Activated effector memory CD4-positive, alpha-beta T cell treated with Interleukin-2 at 50 U/mL for 16 hours (primary cell): ENCODE data around the gene SCAPER.

Source experiments
- DNase-seq: peaks from one replicate; pipeline ENCODE4 v3.0.0-alpha.2; 2020

The SCAPER gene

DNA sequence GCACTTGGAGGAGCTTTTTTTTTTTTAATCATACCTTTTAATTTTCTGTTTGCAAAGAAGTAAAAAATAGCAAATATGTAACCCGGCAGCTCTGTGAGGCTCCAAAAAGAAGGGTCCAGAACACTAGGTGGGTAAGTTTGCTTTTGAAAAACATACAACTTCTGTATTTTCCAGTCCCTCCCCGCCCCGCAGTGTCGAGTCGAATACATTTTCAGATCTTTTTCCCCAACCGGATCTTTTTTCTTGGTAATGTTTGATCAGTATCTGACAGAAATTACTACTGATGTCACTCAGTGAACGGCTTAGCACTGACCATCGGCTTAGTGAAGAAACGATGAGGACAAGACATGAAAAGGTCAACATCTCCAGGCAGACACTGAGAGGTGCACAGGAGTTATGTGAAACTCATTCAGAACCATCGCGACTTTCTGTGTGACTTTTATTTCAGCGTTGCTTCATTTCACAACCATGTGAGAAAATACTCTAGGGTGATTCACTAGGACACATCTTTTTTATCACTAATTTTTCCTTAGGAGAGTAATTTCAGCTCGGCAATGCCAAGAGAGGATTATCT, 557.6 kb downstream of the SCAPER start:
- no peak for DNase-seq

DNA sequence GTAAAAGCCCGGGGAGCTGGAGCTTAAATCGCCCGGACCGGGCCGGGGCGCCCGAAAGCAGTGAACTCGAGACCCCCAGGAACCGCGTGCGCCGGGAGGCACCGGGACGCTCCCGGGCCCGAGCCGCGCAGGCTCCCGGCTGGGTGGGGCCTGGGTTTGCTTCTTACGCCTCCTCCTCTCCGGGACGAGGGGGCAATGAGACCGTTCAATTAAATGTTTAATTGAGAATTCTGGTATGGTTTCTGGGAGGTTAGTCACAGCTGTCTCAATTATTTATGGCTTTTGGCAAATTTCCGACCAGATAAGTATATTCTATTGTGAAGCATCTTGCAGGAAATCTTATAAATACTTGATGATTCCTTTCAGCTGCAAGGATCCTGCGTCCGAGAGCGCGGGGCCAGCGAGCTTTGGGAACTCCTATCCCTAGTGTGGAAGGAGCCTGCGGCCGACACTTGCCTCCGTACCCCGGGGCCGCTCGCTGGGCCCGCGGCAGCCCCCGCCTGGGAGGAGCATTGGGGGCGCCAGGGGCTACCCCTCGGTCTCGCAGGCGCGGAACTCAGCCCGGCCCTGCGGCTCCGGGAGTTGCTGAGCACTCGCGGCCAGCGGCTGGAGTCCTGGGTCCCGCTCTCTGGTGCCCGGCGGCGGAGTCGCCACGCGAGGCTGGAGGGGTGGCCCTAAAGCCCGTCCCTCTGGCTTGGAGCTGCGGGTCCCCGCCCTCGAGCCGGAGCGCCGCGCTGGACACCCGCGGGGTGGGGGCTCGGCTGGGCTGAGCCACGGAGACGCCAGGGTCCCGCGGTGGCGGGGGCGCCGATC, 558.3 kb downstream of the SCAPER start:
- no peak for DNase-seq

DNA sequence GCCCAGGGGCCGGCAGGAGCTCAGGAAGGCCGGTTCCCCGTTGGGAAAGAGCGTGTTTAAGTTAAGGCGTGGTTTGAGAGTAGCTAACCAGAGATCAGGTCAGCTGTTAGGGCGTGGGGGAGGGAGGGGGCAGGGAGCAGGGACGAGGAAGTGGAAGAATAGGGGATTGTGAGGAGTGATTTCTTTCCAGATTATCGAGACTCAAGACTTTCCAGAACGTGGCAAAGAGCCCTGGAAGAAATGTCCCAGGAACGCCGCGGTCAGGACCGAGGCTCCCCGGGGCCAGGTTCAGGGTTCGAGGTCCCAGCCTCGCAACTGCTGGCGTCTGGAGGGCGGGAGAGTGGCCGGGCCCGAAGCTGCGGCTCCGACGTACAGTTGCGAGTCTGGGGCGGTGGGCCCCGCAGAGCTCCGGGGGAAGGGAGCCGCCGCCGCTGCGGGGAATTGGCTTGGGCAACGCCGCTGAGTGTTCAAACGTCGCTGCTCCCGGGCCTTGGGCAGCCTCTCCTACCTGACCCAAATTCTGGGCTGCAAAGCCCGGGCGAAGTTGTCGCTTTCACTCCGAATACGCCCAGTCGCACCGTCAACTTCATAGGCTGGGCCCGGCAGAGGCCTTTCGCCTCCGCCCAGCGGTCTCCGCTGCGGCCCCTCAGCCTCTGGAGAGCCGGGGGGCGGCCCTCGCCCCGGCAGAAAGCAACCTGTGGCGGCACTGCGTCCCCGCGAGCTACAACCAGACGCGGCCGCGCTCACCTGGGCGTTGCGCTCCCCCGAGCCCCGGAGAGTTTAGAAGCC, 559.1 kb downstream of the SCAPER start:
- no peak for DNase-seq

DNA sequence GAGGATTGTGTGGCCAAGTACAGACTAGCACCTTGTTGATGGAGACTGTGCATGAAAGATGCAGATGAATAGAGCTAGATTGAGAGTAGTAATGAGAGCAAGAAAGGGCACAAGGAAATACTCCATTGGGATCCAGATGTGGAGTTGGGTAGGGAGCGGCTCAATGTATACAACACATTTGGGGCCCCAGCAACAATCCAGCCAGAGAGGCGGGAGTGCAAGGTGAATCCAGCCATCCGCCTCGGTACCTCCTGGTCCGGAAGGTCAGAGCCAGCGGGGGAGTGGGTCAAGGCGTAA, 559.6 kb downstream of the SCAPER start:
- no peak for DNase-seq

DNA sequence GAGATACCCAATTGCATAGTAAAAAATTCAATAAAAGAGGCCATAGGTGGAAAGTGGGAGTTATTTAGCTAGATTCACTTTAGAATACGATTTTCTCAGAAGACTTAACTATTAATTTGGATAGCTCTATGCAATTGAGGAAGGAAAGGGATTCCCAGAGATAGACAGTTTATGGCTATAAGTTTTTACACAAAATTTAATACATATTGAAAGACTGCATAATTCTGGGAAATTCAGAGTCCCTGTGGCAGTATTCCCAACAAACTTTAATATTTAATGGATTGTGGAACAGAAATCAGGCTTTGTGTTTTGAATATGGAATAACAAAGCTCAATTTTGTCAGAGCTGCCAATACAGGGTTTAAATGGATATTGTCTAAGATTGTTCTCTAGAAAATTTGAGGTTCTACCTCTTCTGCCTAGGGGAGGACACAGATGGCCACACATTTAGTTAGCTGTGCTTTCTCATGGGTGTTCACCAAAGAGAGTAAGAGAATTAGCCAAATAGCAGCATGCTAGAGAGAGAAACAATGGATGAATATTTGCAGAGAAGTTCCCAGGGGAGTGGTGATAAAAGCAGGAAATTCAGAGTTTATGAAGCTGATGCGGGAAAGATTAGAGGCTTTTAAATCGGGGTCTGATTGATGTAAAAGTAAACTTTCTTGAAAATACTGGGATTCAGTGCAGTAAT, 560.1 kb downstream of the SCAPER start:
- DNase-seq: no peak

DNA sequence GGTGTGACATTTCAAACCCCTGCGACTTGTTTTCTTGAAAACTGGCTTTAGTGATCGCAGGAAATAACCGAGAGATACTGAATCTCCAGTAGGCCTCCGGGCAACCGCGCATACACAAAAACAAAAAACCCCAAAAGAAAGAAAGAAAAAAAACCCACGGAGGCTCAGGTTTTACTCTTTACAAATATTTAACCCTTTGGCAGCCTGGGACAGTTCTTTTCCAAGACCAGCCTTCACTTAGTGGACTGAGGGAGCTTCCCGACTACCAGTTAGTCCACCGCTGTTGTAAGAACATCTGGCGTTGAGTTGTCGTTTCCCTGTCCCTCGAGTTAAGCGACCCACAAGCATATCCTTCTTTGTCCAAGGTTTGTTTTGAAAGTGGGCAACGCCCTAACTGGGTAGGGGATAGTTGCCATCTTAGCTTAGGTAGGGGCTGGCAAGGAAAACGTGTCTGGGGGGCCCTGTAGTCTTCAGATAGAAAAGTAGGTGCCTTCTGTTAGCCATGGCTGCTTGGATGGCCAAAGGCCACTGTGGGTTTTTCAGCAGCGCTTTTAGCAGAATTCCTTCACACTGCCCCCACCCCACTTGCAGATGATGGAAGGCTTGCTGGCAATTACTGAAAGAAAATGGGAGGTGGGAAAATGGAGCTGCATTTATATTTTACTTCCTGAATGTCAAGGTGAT, 561.7 kb downstream of the SCAPER start:
- no peak for DNase-seq

DNA sequence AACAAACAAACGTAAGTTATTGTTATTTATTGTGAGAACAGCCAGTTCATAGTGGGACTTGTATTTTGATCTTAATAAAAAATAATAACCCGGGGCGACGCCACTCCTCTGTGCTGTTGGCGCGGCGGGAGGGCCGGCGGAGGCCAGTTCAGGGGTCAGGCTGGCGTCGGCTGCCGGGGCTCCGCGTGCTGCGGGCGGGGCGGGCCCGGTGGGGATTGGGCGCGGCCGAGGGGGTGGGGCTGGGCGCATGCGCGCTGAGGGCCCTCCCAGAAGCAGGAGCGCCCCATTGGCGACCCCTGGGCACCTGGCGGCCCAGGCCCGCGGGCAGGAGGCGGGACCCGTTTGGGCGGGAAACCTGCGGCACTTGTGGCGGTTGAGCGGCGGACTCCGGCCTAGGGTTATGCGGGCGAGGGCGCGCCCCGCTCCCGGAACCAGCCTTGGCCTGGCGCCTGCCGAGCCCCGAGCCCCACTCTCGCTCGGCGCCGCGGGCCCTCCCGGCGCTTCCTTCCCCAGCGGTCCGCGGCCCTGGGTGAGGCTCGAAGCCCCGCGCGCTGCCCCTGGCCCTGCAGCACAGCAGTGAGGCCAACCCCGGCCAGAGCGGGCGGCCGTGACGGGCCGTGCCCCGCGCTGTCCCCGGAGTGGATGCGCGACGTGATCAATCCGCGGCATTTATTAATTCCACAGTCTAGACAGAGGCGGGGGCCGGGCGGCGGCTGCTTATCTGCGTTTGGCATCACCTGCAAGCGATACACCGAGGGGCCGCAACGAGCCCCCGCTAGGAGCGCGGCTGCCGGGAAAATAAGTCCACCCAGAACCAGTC, 562.5 kb downstream of the SCAPER start:
- DNase-seq: no peak

DNA sequence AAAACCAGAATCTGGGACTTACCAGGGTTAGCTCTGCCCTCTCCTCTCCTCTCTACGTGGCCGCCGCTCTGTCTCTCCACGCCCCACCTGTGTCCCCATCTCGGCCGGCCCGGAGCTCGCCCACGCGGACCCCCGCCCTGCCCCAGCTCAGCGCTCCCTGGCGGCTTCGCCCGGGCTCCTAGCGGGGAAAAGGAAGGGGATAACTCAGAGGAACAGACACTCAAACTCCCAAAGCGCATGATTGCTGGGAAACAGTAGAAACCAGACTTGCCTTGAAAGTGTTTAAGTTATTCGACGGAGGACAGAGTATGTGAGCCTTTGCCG, 563.1 kb downstream of the SCAPER start:
- DNase-seq: no peak

DNA sequence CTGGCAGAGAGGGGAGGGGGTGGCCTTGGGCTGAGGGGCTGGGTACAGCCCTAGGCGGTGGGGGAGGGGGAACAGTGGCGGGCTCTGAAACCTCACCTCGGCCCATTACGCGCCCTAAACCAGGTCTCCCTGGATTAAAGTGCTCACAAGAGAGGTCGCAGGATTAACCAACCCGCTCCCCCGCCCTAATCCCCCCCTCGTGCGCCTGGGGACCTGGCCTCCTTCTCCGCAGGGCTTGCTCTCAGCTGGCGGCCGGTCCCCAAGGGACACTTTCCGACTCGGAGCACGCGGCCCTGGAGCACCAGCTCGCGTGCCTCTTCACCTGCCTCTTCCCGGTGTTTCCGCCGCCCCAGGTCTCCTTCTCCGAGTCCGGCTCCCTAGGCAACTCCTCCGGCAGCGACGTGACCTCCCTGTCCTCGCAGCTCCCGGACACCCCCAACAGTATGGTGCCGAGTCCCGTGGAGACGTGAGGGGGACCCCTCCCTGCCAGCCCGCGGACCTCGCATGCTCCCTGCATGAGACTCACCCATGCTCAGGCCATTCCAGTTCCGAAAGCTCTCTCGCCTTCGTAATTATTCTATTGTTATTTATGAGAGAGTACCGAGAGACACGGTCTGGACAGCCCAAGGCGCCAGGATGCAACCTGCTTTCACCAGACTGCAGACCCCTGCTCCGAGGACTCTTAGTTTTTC, 563.6 kb downstream of the SCAPER start:
- no peak for DNase-seq

DNA sequence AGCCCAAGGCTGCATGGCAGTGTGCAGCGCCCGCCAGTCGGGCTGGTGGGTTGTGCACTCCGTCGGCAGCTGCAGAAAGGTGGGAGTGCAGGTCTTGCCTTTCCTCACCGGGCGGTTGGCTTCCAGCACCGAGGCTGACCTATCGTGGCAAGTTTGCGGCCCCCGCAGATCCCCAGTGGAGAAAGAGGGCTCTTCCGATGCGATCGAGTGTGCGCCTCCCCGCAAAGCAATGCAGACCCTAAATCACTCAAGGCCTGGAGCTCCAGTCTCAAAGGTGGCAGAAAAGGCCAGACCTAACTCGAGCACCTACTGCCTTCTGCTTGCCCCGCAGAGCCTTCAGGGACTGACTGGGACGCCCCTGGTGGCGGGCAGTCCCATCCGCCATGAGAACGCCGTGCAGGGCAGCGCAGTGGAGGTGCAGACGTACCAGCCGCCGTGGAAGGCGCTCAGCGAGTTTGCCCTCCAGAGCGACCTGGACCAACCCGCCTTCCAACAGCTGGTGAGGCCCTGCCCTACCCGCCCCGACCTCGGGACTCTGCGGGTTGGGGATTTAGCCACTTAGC, 564.3 kb downstream of the SCAPER start:
- DNase-seq: no peak

DNA sequence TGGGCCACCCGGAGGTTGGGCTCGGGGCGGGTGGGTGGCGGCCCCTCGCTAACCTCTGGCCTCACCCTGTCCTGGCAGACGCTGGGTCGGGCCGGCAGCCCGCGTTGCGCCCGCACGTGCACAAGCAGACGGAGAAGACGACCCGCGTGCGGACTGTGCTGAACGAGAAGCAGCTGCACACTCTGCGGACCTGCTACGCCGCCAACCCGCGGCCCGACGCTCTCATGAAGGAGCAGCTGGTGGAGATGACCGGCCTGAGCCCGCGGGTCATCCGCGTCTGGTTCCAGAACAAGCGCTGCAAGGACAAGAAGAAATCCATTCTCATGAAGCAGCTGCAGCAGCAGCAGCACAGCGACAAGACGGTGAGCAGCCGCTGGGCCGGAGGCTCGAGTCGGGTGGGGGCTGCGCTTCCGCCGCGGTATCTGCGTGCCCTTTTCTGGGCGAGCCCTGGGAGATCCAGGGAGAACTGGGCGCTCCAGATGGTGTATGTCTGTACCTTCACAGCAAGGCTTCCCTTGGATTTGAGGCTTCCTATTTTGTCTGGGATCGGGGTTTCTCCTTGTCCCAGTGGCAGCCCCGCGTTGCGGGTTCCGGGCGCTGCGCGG, 564.8 kb downstream of the SCAPER start:
- no peak for DNase-seq

DNA sequence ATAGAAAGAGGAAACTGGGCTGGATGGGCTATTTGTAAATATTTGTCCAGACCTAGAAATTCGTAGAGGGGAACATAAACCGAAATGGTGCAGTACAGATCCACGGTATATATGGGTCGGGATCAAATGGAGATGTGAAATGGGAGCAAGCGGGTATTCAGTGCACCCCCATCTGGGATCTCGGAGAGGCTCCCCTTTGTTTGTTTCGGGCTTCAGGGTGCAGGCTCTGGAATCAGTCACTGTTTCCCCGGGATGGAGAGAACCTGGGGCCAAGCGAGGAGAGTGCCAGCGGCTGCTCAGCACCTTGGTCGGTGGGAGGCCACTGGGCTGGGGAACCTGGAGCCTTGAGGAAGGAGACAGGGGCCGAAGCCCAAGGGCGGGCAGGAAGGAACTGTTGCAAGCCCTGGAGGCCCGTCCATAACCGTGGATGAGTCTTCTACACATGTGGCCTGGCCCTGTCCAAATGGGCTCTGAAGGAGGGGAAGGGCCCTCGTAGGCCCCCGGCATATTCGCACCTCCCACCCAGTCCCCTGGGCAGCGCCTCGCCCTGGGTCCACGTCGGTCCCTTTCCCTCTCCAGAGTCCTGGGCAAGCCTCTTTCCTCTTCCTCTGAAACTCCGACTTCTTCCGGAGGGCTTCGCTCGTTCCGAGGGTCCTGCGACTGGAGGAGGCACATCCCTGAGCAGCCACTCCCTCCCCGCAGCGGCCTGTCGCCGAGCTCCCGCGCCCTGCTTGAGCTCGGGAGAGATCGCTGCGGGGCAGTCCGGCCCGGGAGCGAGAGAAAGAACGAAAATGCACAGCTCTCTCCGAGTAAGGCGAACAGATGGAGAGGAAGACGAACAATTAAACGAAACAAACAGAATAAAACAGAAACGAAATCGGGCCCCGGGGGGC, 565.6 kb downstream of the SCAPER start:
- DNase-seq: no peak

DNA sequence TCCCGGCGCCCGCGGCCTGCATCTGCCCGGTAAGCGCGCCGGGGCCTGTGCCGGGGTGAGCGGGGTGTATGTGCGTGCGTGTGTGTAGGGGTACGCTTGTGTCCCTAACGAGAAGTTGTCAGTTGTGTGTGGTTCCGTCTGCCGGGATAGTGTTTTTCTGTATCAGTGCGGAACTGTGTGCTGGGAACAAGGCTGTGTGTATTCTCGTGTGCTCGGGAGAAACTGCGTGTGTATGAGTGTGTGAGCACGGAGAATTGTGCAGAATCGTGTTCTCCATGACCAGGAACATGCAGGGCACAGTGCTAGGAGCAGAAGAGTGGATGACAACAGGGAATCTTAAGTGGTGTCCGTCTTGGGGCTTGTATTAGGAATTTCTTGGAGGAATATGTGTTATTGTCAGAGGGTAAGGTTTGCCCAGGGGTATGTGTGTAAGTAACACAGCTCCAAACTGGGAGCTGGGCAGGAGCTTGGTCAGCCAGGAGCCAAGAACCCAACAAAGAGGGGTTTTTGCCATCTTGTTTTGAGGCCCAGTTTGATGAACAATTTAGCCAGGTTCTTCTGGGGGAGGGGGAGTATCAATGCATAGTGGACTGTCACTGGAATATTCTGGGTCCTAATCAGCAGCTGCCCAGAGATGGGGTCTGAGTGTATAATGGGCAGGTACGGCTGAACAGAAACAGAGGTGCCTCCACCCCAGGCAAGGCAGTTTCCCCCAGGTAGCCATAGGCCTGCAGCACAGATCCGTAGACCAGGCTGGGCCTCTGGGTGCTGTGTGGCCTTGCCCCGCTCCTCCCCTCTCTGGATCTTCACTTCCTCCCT, 566.4 kb downstream of the SCAPER start:
- no peak for DNase-seq

DNA sequence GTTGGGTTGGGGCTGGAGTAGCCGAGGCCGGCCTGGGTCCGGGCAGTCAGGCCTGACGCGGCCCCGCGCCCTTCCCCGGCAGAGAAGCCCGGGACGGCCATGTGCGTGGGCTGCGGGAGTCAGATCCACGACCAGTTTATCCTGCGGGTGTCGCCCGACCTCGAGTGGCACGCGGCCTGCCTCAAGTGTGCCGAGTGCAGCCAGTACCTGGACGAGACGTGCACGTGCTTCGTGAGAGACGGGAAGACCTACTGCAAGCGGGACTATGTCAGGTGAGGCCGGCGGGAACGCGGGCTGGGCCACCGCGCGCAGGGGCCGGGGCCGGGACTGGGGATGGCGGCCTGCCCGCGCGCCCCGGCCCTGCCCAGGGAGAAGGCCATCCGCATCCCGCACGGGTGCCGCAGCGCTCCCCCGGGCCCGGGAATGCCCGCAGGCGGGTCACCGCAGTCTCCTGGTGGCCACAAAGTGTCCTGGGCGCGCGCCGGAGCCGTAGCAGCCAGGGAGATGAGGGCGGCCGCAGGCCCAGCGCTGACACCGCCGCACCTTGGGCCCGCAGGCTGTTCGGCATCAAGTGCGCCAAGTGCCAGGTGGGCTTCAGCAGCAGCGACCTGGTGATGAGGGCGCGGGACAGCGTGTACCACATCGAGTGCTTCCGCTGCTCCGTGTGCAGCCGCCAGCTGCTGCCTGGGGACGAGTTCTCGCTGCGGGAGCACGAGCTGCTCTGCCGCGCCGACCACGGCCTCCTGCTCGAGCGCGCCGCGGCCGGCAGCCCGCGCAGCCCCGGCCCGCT, 567.2 kb downstream of the SCAPER start:
- DNase-seq: no peak

DNA sequence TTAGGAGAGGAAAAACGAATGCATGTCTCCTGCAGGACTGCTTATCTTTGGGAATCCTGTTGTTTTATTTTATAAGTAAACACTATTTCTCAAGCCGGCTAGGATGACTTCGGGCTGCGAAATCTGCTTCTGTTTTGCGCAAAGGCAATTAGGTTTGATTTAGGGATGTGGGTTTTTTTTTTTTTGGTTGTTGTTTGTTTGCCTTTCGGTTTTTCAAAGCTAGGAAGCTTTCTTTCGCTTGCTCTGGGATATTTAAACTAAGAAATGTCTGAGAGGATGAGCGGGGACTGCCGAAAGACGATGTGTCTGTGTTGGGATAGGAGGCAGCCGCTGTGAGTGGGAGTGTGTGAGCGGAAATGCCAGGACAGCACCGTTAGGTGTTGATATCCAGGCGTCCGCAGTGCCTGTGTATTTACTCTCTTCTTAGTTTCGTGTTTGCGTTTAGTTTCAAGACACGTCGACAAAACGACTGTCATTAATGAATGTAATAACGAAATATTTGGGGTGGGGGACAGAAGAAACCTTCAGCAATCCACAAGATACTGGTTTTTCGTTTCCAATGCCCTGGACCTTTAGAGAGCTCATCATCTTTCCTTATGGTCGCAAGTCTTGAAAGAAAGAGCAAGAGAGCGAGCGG, 568.0 kb downstream of the SCAPER start:
- no peak for DNase-seq

DNA sequence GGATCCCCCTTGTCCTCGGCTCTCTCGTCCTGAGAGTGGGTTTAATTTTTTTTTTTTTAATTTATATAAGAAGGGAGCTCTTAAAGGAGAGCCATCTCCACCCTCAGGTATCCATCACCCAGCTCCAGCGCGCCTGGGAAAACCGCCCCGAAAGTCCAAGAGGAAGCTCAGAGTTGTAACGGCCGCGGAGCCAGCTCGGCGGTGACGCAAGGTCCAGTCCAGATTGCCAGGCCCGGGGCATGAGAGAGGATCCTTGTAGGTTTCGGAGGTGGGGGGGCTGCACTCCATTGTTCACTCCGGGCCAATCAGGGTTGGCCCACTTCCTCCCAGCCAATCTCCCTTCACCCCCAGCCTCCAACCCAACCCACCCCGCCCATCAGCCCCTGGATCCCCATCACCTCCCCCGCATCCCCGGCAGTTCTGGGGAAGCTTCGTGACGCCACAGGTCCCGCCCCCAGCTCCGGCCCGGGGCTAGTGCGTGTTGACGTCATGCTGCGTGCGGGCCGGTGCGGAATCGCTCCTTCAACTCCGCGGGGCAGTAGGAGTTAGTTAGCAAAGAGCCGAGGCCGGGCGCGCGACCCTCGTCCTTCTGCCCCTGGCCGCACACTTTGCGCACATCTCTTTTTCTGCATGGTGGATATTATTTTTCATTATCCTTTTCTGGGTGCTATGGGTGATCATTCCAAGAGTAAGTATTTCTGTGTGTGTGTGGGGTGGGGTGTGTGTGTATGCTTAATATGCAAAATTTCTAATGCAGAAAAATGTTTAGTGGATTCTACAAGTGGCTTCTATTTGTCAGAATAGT, 568.7 kb downstream of the SCAPER start, which contains the start of gene ISL2:
Gene ISL2 (plus strand): TSS at position 520 of the 805 bp plus-strand sequence. CDS start 111 bp downstream, at position 631.
- DNase-seq: no peak
